GM10248 (cell line): Measurements from ENCODE around the gene SAT2.

Source experiments
- CTCF ChIA-PET: fragments of 300-600 bp; sonication (Branson Sonifier 250); formaldehyde crosslinking; extraction: SDS; loops from one replicate; lab custom pipeline; 2021; ENCODE audit warnings: antibody characterized with exemption; lab: Yijun Ruan, JAX
- POLR2A ChIA-PET: fragments of 350-650 bp; sonication (Branson Sonifier 250); formaldehyde crosslinking; extraction: SDS; loops from one replicate; lab custom pipeline; 2020; ENCODE audit warnings: antibody characterized with exemption; lab: Yijun Ruan, JAX
- DNase-seq: peaks from one replicate; pipeline ENCODE4 v3.0.0; 2012; ENCODE audit errors: extremely low spot score
- CTCF ChIP-seq: IDR thresholded peaks from 2 replicates; pipeline ENCODE4 v1.5.1; 2012; ENCODE audit warnings: mild to moderate bottlenecking, low read depth; ENCODE audit errors: extremely low read depth, missing control alignments, control extremely low read depth

The SAT2 gene

GRCh38 chr17:7615265-7615747 lies 12.3 kb downstream of the SAT2 start:
- DNase-seq, result no peak
- ChIA-PET CTCF (interaction anchor here (1.0 to 9.0 kb wide), 8 partner anchors 9 to 324 kb away, joined by 3 to 68 read pairs (median 5); partner anchors contain the start of genes SAT2, SHBG, TP53 and WRAP53), POLR2A (interaction anchor here (0.6 to 1.2 kb wide), 6 partner anchors 11 to 130 kb away, joined by 3 to 6 read pairs (median 4); partner anchors contain the start of genes MPDU1, POLR2A, SAT2 and TP53)
- no peak for TF ChIP-seq CTCF

- CTCF ChIA-PET, result interaction anchor here (1.0 to 9.0 kb wide), 10 partner anchors 9 to 323 kb away, joined by 3 to 68 read pairs (median 4); partner anchors contain the start of genes SAT2, SHBG and TP53
- POLR2A ChIA-PET, result interaction anchor here (0.6 to 1.2 kb wide), 6 partner anchors 10 to 130 kb away, joined by 3 to 6 read pairs (median 4); partner anchors contain the start of genes MPDU1, POLR2A, SAT2 and TP53
- TF ChIP-seq CTCF, result peak; percentile 57
- DNase-seq, result peak; percentile 99
Observed at GRCh38 chr17:7614425-7615264, 13.0 kb downstream of the SAT2 start, which contains the start of gene FXR2. TSS of gene FXR2 (minus strand) at chr17:7614897. CDS start at chr17:7614532, 365 bp downstream.

- CTCF ChIA-PET, result interaction anchor here (1.0 to 9.0 kb wide), 8 partner anchors 10 to 73 kb away, joined by 3 to 68 read pairs (median 5); partner anchors contain the start of genes SAT2, SHBG and TP53
- no peak for DNase-seq
- TF ChIP-seq CTCF, result no peak
- POLR2A ChIA-PET, result interaction anchor here (1.2 kb wide), 2 partner anchors 31 to 129 kb away, joined by 4 to 5 read pairs; partner anchors contain the start of genes MPDU1 and POLR2A
Observed at GRCh38 chr17:7613769-7614424, 13.7 kb downstream of the SAT2 start.

- no peak for DNase-seq
- ChIA-PET CTCF (interaction anchor here (1.1 to 9.0 kb wide), 5 partner anchors 10 to 208 kb away, joined by 3 to 68 read pairs (median 3); partner anchors contain the start of genes CD68, SAT2, SHBG and TMEM256), POLR2A (no interaction called here)
- TF ChIP-seq CTCF, result no peak
Observed at GRCh38 chr17:7612294-7612640, 15.4 kb downstream of the SAT2 start.

GRCh38 chr17:7611635-7612293 lies 15.9 kb downstream of the SAT2 start:
- no peak for DNase-seq
- TF ChIP-seq CTCF, result no peak
- ChIA-PET CTCF (interaction anchor here (1.1 to 9.0 kb wide), 5 partner anchors 10 to 208 kb away, joined by 3 to 68 read pairs (median 3); partner anchors contain the start of genes CD68, SAT2, SHBG and TMEM256), POLR2A (no interaction called here)
